Mammary epithelial cell (primary cell): Measurements from ENCODE around the gene CFAP74.

Experiments
- EZH2 ChIP-seq: IDR thresholded peaks from 2 replicates; pipeline ENCODE4 v1.6.1; 2012; ENCODE audit warnings: low read length, inconsistent platforms, borderline replicate concordance
- TF ChIP-seq, protein P1 (sequence below), 2 donors: IDR thresholded peaks in 1 of 2; conservative IDR thresholded peaks in 1 of 2; 2 replicates each; pipeline ENCODE4 v1.5.1; 2011 to 2012; ENCODE audit warnings: inconsistent platforms in 2 of 2, low read length in 2 of 2, mild to moderate bottlenecking in 2 of 2, control low read depth in 1 of 2, low read depth in 1 of 2; ENCODE audit not compliant: insufficient read depth in 1 of 2; ENCODE audit errors: extremely low read depth in 1 of 2

DNA sequence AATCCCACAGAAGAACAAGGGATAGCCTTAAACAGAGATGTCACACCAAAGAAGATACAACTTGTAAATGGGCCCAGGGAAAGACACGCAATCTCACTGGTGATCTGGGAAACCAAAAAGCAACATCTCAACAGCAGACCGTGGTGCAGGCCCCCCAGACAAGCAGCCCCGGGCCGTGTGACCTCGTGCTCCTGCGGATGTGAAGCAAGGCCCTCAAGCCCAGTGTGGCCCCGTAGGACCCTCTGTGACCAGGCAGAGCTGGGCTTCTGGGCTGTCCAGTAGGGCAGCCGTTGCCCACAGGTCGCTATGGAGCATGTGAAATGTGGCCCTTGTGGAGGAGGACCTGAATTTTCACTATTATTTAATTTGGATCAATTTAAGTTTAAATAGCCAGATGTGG lies 49.6 kb downstream of the CFAP74 start:
- TF ChIP-seq, protein P1, sequence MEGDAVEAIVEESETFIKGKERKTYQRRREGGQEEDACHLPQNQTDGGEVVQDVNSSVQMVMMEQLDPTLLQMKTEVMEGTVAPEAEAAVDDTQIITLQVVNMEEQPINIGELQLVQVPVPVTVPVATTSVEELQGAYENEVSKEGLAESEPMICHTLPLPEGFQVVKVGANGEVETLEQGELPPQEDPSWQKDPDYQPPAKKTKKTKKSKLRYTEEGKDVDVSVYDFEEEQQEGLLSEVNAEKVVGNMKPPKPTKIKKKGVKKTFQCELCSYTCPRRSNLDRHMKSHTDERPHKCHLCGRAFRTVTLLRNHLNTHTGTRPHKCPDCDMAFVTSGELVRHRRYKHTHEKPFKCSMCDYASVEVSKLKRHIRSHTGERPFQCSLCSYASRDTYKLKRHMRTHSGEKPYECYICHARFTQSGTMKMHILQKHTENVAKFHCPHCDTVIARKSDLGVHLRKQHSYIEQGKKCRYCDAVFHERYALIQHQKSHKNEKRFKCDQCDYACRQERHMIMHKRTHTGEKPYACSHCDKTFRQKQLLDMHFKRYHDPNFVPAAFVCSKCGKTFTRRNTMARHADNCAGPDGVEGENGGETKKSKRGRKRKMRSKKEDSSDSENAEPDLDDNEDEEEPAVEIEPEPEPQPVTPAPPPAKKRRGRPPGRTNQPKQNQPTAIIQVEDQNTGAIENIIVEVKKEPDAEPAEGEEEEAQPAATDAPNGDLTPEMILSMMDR (conservative IDR thresholded peaks at IDR 0.05 in 1 of 2, IDR thresholded peaks at IDR 0.05 in 1 of 2; ENCODE audit: extremely low read depth in 1 of 2, insufficient read depth in 1 of 2, low read depth in 1 of 2, low read length in 2 of 2) = no peak
- no peak for TF ChIP-seq EZH2
